H1 (cell line): Measurements from ENCODE around the gene TTC38.

Experiments
- CHD2 ChIP-seq: IDR thresholded peaks from 2 replicates; pipeline ENCODE4 v1.6.1; 2012; ENCODE audit warnings: low read length, improper control_type of control experiment
- CREB1 ChIP-seq: IDR thresholded peaks from 2 replicates; pipeline ENCODE4 v1.6.1; 2012; ENCODE audit warnings: inconsistent platforms
- CTCF ChIP-seq, 3 experiments: IDR thresholded peaks; 1 replicate in 2 of 3; 2 replicates in 1 of 3; pipeline versions ENCODE4 v1.5.1 to v1.6.1; 2011; ENCODE audit warnings: low read length in 3 of 3, mild to moderate bottlenecking in 3 of 3, inconsistent platforms in 2 of 3, low read depth in 1 of 3, moderate library complexity in 1 of 3; ENCODE audit not compliant: insufficient read depth in 1 of 3; ENCODE audit errors: control extremely low read depth in 1 of 3
- EP300 ChIP-seq, 2 experiments: IDR thresholded peaks; 1 replicate in 1 of 2; 2 replicates in 1 of 2; pipeline ENCODE4 v1.6.1; 2011 to 2012; ENCODE audit warnings: low read depth in 2 of 2, low read length in 2 of 2, mild to moderate bottlenecking in 2 of 2, borderline replicate concordance in 1 of 2, inconsistent platforms in 1 of 2, moderate library complexity in 1 of 2
- EZH2 ChIP-seq: fragments of 200-600 bp; sonication (generic); IDR thresholded peaks from 2 replicates; pipeline ENCODE4 v1.7.1; 2012; ENCODE audit warnings: low read depth, mild to moderate bottlenecking, moderate library complexity, low read length, inconsistent platforms; ENCODE audit not compliant: severe bottlenecking
- JUN ChIP-seq: IDR thresholded peaks from 2 replicates; pipeline ENCODE4 v1.6.1; 2011; ENCODE audit warnings: low read depth, mild to moderate bottlenecking, improper control_type of control experiment, low read length
- MAX ChIP-seq: IDR thresholded peaks from 2 replicates; pipeline ENCODE4 v1.6.1; 2012; ENCODE audit warnings: inconsistent platforms
- NRF1 ChIP-seq: IDR thresholded peaks from 2 replicates; pipeline ENCODE4 v1.6.1; 2011; ENCODE audit warnings: mild to moderate bottlenecking, low read depth, low read length, improper control_type of control experiment
- RFX5 ChIP-seq: IDR thresholded peaks from 2 replicates; pipeline ENCODE4 v1.6.1; 2011; ENCODE audit warnings: low read depth, low read length, improper control_type of control experiment, borderline replicate concordance
- SIN3A ChIP-seq, 2 experiments: IDR thresholded peaks in 1 of 2; conservative IDR thresholded peaks in 1 of 2; 2 replicates each; pipeline ENCODE4 v1.6.1; 2011 to 2012; ENCODE audit warnings: low read length in 2 of 2, improper control_type of control experiment in 1 of 2, low read depth in 1 of 2, mild to moderate bottlenecking in 1 of 2
- SP1 ChIP-seq: IDR thresholded peaks from 2 replicates; pipeline ENCODE4 v1.6.1; 2011; ENCODE audit warnings: low read depth, low read length
- SRF ChIP-seq: IDR thresholded peaks from 2 replicates; pipeline ENCODE4 v1.6.1; 2011; ENCODE audit warnings: mild to moderate bottlenecking, low read depth, low read length, moderate library complexity
- SUZ12 ChIP-seq: fragments of 200-600 bp; sonication (generic); IDR thresholded peaks from 2 replicates; pipeline ENCODE4 v1.6.1; 2012; ENCODE audit warnings: mild to moderate bottlenecking, inconsistent platforms, low read length, moderate library complexity, mixed read lengths

GRCh38 chr22:46250783-46251125 lies 17.1 kb upstream of the TTC38 start:
- TF ChIP-seq CTCF (IDR thresholded peaks at IDR 0.05; ENCODE audit: control extremely low read depth in 1 of 3, insufficient read depth in 1 of 3, low read depth in 1 of 3, low read length in 3 of 3) (no peak), NRF1 (no peak), MAX (no peak; the same call in 1 of the 2 replicates), RFX5 (no peak), SP1 (no peak), EZH2 (no peak), JUN (no peak), SRF (no peak), CREB1 (no peak), EP300 (IDR thresholded peaks at IDR 0.05; ENCODE audit: borderline replicate concordance in 1 of 2, low read depth in 2 of 2, low read length in 2 of 2) (no peak), SIN3A (conservative IDR thresholded peaks at IDR 0.05 in 1 of 2, IDR thresholded peaks at IDR 0.05 in 1 of 2; ENCODE audit: low read depth in 1 of 2, low read length in 2 of 2) (no peak), SUZ12 (no peak), CHD2 (no peak)
